ENCODE measurements around the gene TRPM8.

- TF ChIP-seq EZH2 (IDR thresholded peaks at IDR 0.05; ENCODE audit: low read depth, unreplicated experiment), result no peak
- no peak for TF ChIP-seq POLR2AphosphoS5 (IDR thresholded peaks at IDR 0.05; ENCODE audit: low read depth)
- TF ChIP-seq, protein P1, sequence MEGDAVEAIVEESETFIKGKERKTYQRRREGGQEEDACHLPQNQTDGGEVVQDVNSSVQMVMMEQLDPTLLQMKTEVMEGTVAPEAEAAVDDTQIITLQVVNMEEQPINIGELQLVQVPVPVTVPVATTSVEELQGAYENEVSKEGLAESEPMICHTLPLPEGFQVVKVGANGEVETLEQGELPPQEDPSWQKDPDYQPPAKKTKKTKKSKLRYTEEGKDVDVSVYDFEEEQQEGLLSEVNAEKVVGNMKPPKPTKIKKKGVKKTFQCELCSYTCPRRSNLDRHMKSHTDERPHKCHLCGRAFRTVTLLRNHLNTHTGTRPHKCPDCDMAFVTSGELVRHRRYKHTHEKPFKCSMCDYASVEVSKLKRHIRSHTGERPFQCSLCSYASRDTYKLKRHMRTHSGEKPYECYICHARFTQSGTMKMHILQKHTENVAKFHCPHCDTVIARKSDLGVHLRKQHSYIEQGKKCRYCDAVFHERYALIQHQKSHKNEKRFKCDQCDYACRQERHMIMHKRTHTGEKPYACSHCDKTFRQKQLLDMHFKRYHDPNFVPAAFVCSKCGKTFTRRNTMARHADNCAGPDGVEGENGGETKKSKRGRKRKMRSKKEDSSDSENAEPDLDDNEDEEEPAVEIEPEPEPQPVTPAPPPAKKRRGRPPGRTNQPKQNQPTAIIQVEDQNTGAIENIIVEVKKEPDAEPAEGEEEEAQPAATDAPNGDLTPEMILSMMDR (conservative IDR thresholded peaks at IDR 0.05; ENCODE audit: low read depth in 2 of 2), result no peak
- TF ChIP-seq EZH2phosphoT487 (IDR thresholded peaks at IDR 0.05; ENCODE audit: unreplicated experiment), result no peak
- TF ChIP-seq, protein P2, sequence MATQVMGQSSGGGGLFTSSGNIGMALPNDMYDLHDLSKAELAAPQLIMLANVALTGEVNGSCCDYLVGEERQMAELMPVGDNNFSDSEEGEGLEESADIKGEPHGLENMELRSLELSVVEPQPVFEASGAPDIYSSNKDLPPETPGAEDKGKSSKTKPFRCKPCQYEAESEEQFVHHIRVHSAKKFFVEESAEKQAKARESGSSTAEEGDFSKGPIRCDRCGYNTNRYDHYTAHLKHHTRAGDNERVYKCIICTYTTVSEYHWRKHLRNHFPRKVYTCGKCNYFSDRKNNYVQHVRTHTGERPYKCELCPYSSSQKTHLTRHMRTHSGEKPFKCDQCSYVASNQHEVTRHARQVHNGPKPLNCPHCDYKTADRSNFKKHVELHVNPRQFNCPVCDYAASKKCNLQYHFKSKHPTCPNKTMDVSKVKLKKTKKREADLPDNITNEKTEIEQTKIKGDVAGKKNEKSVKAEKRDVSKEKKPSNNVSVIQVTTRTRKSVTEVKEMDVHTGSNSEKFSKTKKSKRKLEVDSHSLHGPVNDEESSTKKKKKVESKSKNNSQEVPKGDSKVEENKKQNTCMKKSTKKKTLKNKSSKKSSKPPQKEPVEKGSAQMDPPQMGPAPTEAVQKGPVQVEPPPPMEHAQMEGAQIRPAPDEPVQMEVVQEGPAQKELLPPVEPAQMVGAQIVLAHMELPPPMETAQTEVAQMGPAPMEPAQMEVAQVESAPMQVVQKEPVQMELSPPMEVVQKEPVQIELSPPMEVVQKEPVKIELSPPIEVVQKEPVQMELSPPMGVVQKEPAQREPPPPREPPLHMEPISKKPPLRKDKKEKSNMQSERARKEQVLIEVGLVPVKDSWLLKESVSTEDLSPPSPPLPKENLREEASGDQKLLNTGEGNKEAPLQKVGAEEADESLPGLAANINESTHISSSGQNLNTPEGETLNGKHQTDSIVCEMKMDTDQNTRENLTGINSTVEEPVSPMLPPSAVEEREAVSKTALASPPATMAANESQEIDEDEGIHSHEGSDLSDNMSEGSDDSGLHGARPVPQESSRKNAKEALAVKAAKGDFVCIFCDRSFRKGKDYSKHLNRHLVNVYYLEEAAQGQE (IDR thresholded peaks at IDR 0.05; ENCODE audit: unreplicated experiment), result no peak
- no peak for TF ChIP-seq JUNB (IDR thresholded peaks at IDR 0.05; ENCODE audit: unreplicated experiment)
- TF ChIP-seq ZNF114 (CRISPR knock-in tag; IDR thresholded peaks at IDR 0.05), result no peak
These were observed 28.0 kb downstream of the TRPM8 start for GRCh38 chr2:233945146-233945545.

Measured in GM23338 (cell line).